H1 (cell line): ENCODE data around the gene CCDC74A.
"Not testable (repeated sequence)": the region's sequence is repeated elsewhere in the genome, so short reads cannot be mapped to it uniquely, and the experiment has no call there.

ENCODE experiments used
- ATF3 ChIP-seq: IDR thresholded peaks from 2 replicates; pipeline ENCODE4 v1.6.1; 2011; ENCODE audit warnings: low read depth, mild to moderate bottlenecking, low read length; ENCODE audit not compliant: insufficient read depth
- EZH2 ChIP-seq: fragments of 200-600 bp; sonication (generic); IDR thresholded peaks from 2 replicates; pipeline ENCODE4 v1.7.1; 2012; ENCODE audit warnings: low read depth, mild to moderate bottlenecking, moderate library complexity, low read length, inconsistent platforms; ENCODE audit not compliant: severe bottlenecking
- FOSL1 ChIP-seq: IDR thresholded peaks from 2 replicates; pipeline ENCODE4 v1.6.1; 2011; ENCODE audit warnings: mild to moderate bottlenecking, low read depth, low read length, moderate library complexity; ENCODE audit not compliant: insufficient read depth
- HDAC6 ChIP-seq: IDR thresholded peaks from one replicate; pipeline ENCODE4 v1.7.1; 2012; ENCODE audit warnings: low read depth, mild to moderate bottlenecking, inconsistent platforms, low read length, moderate library complexity
- JUND ChIP-seq: IDR thresholded peaks from 2 replicates; pipeline ENCODE4 v1.6.1; 2011; ENCODE audit warnings: mild to moderate bottlenecking, improper control_type of control experiment, low read length
- MAFK ChIP-seq: IDR thresholded peaks from 2 replicates; pipeline ENCODE4 v1.6.1; 2012; ENCODE audit warnings: low read depth, mild to moderate bottlenecking, improper control_type of control experiment, low read length
- MAX ChIP-seq: IDR thresholded peaks from 2 replicates; pipeline ENCODE4 v1.6.1; 2012; ENCODE audit warnings: inconsistent platforms
- POLR2AphosphoS5 ChIP-seq: IDR thresholded peaks from 2 replicates; pipeline ENCODE4 v1.6.1; 2011; ENCODE audit warnings: low read depth, low read length
- RXRA ChIP-seq: IDR thresholded peaks from 2 replicates; pipeline ENCODE4 v1.6.1; 2011; ENCODE audit warnings: low read depth, mild to moderate bottlenecking, low read length, moderate library complexity; ENCODE audit not compliant: insufficient read depth
- SIN3A ChIP-seq, 2 experiments: IDR thresholded peaks in 1 of 2; conservative IDR thresholded peaks in 1 of 2; 2 replicates each; pipeline ENCODE4 v1.6.1; 2011 to 2012; ENCODE audit warnings: low read length in 2 of 2, improper control_type of control experiment in 1 of 2, low read depth in 1 of 2, mild to moderate bottlenecking in 1 of 2
- SP4 ChIP-seq: IDR thresholded peaks from 2 replicates; pipeline ENCODE4 v1.6.1; 2012; ENCODE audit warnings: low read length, inconsistent platforms
- ZNF274 ChIP-seq: IDR thresholded peaks from 2 replicates; pipeline ENCODE4 v1.7.0; 2012; ENCODE audit warnings: low read length, borderline replicate concordance; ENCODE audit errors: extremely low read depth
- TF ChIP-seq, protein P1 (sequence below), 3 experiments: IDR thresholded peaks; 1 replicate in 2 of 3; 2 replicates in 1 of 3; pipeline versions ENCODE4 v1.5.1 to v1.6.1; 2011; ENCODE audit warnings: low read length in 3 of 3, mild to moderate bottlenecking in 3 of 3, inconsistent platforms in 2 of 3, low read depth in 1 of 3, moderate library complexity in 1 of 3; ENCODE audit not compliant: insufficient read depth in 1 of 3; ENCODE audit errors: control extremely low read depth in 1 of 3

- TF ChIP-seq, protein P1, sequence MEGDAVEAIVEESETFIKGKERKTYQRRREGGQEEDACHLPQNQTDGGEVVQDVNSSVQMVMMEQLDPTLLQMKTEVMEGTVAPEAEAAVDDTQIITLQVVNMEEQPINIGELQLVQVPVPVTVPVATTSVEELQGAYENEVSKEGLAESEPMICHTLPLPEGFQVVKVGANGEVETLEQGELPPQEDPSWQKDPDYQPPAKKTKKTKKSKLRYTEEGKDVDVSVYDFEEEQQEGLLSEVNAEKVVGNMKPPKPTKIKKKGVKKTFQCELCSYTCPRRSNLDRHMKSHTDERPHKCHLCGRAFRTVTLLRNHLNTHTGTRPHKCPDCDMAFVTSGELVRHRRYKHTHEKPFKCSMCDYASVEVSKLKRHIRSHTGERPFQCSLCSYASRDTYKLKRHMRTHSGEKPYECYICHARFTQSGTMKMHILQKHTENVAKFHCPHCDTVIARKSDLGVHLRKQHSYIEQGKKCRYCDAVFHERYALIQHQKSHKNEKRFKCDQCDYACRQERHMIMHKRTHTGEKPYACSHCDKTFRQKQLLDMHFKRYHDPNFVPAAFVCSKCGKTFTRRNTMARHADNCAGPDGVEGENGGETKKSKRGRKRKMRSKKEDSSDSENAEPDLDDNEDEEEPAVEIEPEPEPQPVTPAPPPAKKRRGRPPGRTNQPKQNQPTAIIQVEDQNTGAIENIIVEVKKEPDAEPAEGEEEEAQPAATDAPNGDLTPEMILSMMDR (IDR thresholded peaks at IDR 0.05; ENCODE audit: control extremely low read depth in 1 of 3, insufficient read depth in 1 of 3, low read depth in 1 of 3, low read length in 3 of 3): not testable (repeated sequence)
- TF ChIP-seq SIN3A (conservative IDR thresholded peaks at IDR 0.05 in 1 of 2, IDR thresholded peaks at IDR 0.05 in 1 of 2; ENCODE audit: low read depth in 1 of 2, low read length in 2 of 2); FOSL1; MAX; EZH2; ZNF274; JUND; ATF3; POLR2AphosphoS5; HDAC6; RXRA; SP4; MAFK: not testable (repeated sequence)
These were observed 7.3 kb downstream of the CCDC74A start for GRCh38 chr2:131534965-131535364.
